Mammary microvascular endothelial cell (primary cell): ENCODE data around the gene FN3K. TPM values are rescaled to one million over a fixed set of nuclear protein-coding genes. Genes with fewer than 3 reads are reported as not detected.

Experiments
- total RNA-seq: library from RNA; depleted of rRNA; stranded (reverse); fragments of >200 nt; gene quantifications from 2 replicates; pipeline ENCODE4 v1.2.3, GENCODE V29; 2015

Gene FN3K
- 2.1 and 2.5 TPM in 2 replicates for total RNA-seq

GRCh38 chr17:82734987-82735866, at the start of gene FN3K:
TSS of gene FN3K (plus strand) at chr17:82735615. CDS start at chr17:82735637, 22 bp downstream.

GRCh38 chr17:82698065-82698973, 37.1 kb upstream of the FN3K start, which contains the start of gene RAB40B:
TSS of gene RAB40B (minus strand) at chr17:82698698. CDS start at chr17:82698596, 102 bp downstream.

GRCh38 chr17:82716203-82717010, 19.0 kb upstream of the FN3K start, which contains the start of gene FN3KRP:
TSS of gene FN3KRP (plus strand) at chr17:82716706. CDS start at chr17:82716756, 50 bp downstream.

GRCh38 chr17:82751571-82752370, 16.4 kb downstream of the FN3K start, which contains the start of gene TBCD:
TSS of gene TBCD (plus strand) at chr17:82752065. CDS start at chr17:82752194, 129 bp downstream.

Other genes with a start within 250 kb of the FN3K start
- gene FOXK2, start 215.9 kb upstream of the FN3K start, total RNA-seq, result 28.3 and 33.9 TPM in 2 replicates
- 70.3 and 73.1 TPM in 2 replicates for gene WDR45B, start 87.2 kb upstream of the FN3K start, total RNA-seq
- 2.7 and 9.4 TPM in 2 replicates for gene RAB40B, start 36.9 kb upstream of the FN3K start, total RNA-seq
- gene FN3KRP, start 18.9 kb upstream of the FN3K start, total RNA-seq, result 28.9 TPM in 2 replicates
- 66.8 and 72.7 TPM in 2 replicates for gene TBCD, start 16.4 kb downstream of the FN3K start, total RNA-seq
- not detected in 2 replicates for gene ZNF750, start 104.4 kb downstream of the FN3K start, total RNA-seq